OCI-LY1 (cell line): ENCODE measurements around the gene TFPI.
"Not testable (repeated sequence)": the region's sequence is repeated elsewhere in the genome, so short reads cannot be mapped to it uniquely, and the experiment has no call there.

Experiments
- H2AFZ ChIP-seq: fragments of 200-600 bp; sonication (generic), shearing (Covaris generic); 2 replicates; pipeline ENCODE4 v1.6.0; 2014; ENCODE audit warnings: antibody characterized with exemption, mild to moderate bottlenecking, low read length
- H3F3A ChIP-seq: fragments of 200-600 bp; sonication (generic), shearing (Covaris generic); 2 replicates; pipeline ENCODE4 v1.6.0; 2014; ENCODE audit warnings: mild to moderate bottlenecking, antibody characterized with exemption, low read length, moderate library complexity; ENCODE audit not compliant: insufficient read depth
- H3K27ac ChIP-seq: fragments of 200-600 bp; sonication (generic); 2 replicates; pipeline ENCODE4 v1.5.1; 2014; ENCODE audit warnings: low read length, mixed run types, mild to moderate bottlenecking, low read depth; ENCODE audit not compliant: poor library complexity, severe bottlenecking
- H3K27me3 ChIP-seq: fragments of 200-600 bp; sonication (generic); 2 replicates; pipeline ENCODE4 v1.6.0; 2014; ENCODE audit warnings: antibody characterized with exemption, mild to moderate bottlenecking, low read length, moderate library complexity; ENCODE audit not compliant: insufficient read depth
- H3K36me3 ChIP-seq: fragments of 200-600 bp; sonication (generic); 2 replicates; pipeline ENCODE4 v1.6.1; 2014; ENCODE audit warnings: mild to moderate bottlenecking, antibody characterized with exemption, low read length, moderate library complexity, mixed read lengths; ENCODE audit not compliant: insufficient read depth
- H3K4me1 ChIP-seq: fragments of 200-600 bp; sonication (generic); 2 replicates; pipeline ENCODE4 v1.5.1; 2014; ENCODE audit warnings: mild to moderate bottlenecking, low read length, moderate library complexity; ENCODE audit not compliant: insufficient read depth, severe bottlenecking
- H3K4me2 ChIP-seq: fragments of 200-600 bp; sonication (generic), shearing (Covaris generic); 2 replicates; pipeline ENCODE4 v1.6.1; 2014; ENCODE audit warnings: low read length
- H3K4me3 ChIP-seq: fragments of 200-600 bp; sonication (generic); 2 replicates; pipeline ENCODE4 v1.5.1; 2014; ENCODE audit warnings: low read length, low read depth, mild to moderate bottlenecking, mixed read lengths; ENCODE audit not compliant: poor library complexity, severe bottlenecking
- H3K79me2 ChIP-seq: fragments of 200-600 bp; shearing (Covaris generic); 2 replicates; pipeline ENCODE4 v1.6.1; 2016; ENCODE audit warnings: mixed run types, low read length, mixed read lengths; ENCODE audit not compliant: insufficient read depth
- H3K9ac ChIP-seq: fragments of 200-600 bp; sonication (generic), shearing (Covaris generic); 2 replicates; pipeline ENCODE4 v1.6.1; 2014; ENCODE audit warnings: mild to moderate bottlenecking, low read length, mixed read lengths
- H3K9me2 ChIP-seq: fragments of 200-600 bp; sonication (generic), shearing (Covaris generic); 2 replicates; pipeline ENCODE4 v1.6.1; 2014; ENCODE audit warnings: low read depth, mild to moderate bottlenecking, low read length, mixed read lengths
- H3K9me3 ChIP-seq: fragments of 200-600 bp; shearing (Covaris generic); 2 replicates; pipeline ENCODE4 v1.6.1; 2014; ENCODE audit warnings: low read length, mixed read lengths
- H4K20me1 ChIP-seq: fragments of 200-600 bp; sonication (generic), shearing (Covaris generic); 2 replicates; pipeline ENCODE4 v1.6.0; 2016; ENCODE audit warnings: mild to moderate bottlenecking, low read length; ENCODE audit not compliant: insufficient read depth
- EZH2 ChIP-seq: fragments of 200-600 bp; sonication (generic), shearing (Covaris generic); IDR thresholded peaks from 2 replicates; pipeline ENCODE4 v1.8.0; 2017; ENCODE audit warnings: borderline replicate concordance, mixed run types, mild to moderate bottlenecking, antibody characterized with exemption, low read length, moderate library complexity, mixed read lengths
- TF ChIP-seq, protein P1 (sequence below): fragments of 200-600 bp; sonication (generic), shearing (Covaris generic); IDR thresholded peaks from 2 replicates; pipeline ENCODE4 v1.5.1; 2017; ENCODE audit warnings: mild to moderate bottlenecking, antibody characterized with exemption, low read length, moderate library complexity, mixed read lengths

The TFPI gene

DNA sequence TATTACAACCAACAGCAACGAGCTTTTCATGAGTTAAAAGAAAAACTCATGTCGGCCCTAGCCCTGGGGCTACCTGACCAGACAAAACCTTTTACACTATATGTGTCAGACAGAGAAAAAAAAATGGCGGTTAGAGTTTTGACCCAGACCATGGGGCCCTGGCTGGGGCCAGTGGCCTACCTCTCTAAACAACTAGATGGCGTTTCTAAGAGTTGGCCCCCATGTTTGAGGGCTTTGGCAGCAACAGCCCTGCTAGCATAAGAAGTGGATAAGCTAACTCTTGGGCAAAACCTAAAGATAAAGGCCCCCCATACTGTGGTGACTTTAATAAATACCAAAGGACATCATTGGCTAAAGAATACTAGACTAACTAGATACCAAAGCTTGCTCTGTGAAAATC lies 39.3 kb downstream of the TFPI start:
- H3K9me3 ChIP-seq, result no peaks in the 10 kb centered on the region
- no peak for TF ChIP-seq EZH2

DNA sequence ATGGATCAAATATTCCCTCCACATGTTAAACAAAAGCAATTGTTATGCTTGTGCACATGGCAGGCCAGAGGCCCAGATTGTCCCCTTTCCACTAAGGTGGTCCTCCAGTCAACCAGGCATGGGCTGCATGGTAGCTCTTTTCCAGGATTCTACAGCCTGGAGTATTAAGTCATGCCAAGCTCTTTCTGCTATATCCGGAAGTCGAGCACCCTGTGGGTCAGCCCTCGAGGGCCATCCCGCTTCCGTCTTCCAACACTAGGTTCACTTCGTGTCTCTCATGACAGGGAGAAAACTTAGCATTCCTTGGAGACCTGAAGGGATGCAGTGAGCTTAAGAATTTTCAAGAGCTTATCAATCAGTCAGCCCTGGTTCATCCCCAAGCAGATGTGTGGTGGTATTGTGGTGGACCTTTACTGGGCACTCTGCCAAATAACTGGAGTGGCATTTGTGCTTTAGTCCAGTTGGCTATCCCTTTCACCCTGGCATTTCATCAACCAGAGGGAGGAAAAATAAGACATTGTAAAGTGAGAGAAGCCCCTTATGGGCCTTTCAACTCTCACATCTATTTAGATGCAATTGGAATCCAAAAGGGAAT lies 39.9 kb downstream of the TFPI start:
- H3F3A ChIP-seq, H3K4me1 ChIP-seq, H4K20me1 ChIP-seq, H3K4me2 ChIP-seq, H3K79me2 ChIP-seq, H3K9me2 ChIP-seq, H3K4me3 ChIP-seq, H3K9me3 ChIP-seq, H2AFZ ChIP-seq, H3K27ac ChIP-seq, H3K27me3 ChIP-seq, H3K36me3 ChIP-seq, H3K9ac ChIP-seq: not testable (repeated sequence)

More for the DNA sequence above, 39.3 kb downstream of the TFPI start:
- Histone ChIP-seq H4K20me1 (no peaks in the 10 kb centered on the region), H3K9me2 (no peaks in the 10 kb centered on the region), H3K9ac (no peak overlapping the region), H3K36me3 (no peaks in the 10 kb centered on the region), H3K4me3 (no peak overlapping the region), H3K4me2 (no peak overlapping the region), H3K79me2 (no peaks in the 10 kb centered on the region), H2AFZ (no peak overlapping the region), H3K27me3 (no peaks in the 10 kb centered on the region), H3K4me1 (no peaks in the 10 kb centered on the region), H3K27ac (no peak overlapping the region), H3F3A (no peaks in the 10 kb centered on the region)

DNA sequence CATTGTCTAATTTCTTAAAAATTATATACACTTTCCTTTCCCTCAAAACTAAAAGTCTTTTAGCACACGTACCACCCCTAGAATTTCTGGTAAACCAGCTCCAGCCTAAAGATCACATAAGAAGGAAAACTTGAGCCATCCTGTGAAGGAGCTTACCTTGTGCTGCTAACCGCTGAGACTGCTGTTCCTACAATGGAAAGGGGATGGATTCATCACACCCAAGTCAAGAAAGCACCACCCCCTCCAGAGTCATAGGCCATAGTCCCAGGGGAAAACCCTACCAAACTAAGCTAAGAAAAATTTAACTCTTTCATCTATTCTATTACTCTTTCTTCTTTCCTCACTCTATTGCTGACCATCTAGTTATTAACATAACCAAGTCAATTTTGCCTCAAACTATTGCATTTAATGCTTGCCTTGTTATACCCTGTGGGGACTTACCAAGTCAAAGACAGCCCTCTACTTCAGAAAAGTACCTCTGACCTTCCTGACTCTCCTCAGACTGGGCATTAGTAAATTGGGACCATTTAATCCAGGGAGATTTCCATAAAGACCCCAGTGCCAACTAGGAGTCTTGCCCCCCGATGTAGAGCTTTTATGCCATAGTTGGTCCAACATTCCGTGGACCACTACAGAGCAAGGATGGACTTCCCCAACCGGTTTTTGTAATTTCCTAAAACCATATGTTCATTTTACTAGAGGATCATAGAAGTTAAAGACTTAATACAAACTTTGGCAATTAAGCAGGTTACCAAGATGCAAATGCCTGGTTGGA lies 40.6 kb downstream of the TFPI start:
- not testable (repeated sequence) for H3K27ac ChIP-seq, H3K4me3 ChIP-seq, H3K27me3 ChIP-seq, H3K4me2 ChIP-seq, H3F3A ChIP-seq, H3K4me1 ChIP-seq, H2AFZ ChIP-seq, H3K9me3 ChIP-seq, H3K9me2 ChIP-seq, H3K79me2 ChIP-seq, H3K36me3 ChIP-seq, H3K9ac ChIP-seq, H4K20me1 ChIP-seq

DNA sequence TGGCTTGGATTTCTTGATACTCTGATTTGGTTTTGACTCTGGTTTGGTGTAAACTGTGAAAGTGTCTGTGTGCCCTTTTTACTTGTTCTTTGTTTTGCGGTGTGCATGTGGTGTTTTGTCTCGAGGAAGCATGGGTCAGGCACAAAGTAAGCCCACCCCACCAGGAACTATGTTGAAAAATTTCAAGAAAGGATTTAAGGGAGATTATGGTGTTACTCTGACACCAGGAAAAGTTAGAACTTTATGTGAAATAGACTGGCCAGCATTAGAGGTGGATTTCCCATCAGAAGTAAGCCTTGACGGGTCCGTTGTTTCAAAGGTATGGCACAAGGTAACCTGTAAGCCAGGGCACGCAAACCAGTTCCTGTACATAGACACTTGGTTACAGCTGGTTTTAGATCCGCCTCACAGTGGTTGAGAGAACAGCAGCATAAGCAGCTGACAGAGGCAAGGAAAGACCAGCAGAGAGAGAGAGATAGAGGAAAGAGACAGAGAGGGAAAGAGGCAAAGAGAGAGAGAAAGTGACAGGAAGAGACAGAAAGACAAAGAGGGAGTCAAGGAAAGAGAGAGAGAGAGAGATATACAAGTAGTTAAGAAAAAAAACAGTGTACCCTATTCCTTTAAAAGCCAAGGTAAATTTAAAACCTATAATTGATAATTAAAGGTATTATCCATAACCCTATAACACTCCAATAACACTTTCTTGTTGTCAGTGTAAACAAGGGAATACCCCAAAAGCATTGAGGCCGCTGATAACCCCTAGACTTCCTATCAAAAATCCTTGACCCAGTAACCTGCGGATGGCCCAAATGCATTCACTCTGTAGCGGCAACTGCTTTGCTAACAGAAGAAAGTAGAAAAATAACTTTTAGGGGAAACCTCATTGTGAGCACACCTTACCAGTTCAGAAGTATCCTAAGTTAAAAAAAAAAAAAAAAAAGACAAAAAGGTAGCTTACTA lies 42.6 kb downstream of the TFPI start:
- H2AFZ ChIP-seq, result no peak overlapping the region
- H3K27ac ChIP-seq, result no peak overlapping the region
- no peaks in the 10 kb centered on the region for H3K27me3 ChIP-seq
- H3K79me2 ChIP-seq, result no peaks in the 10 kb centered on the region
- H3K4me3 ChIP-seq, result no peak overlapping the region
- no peaks in the 10 kb centered on the region for H3F3A ChIP-seq
- TF ChIP-seq, protein P1, sequence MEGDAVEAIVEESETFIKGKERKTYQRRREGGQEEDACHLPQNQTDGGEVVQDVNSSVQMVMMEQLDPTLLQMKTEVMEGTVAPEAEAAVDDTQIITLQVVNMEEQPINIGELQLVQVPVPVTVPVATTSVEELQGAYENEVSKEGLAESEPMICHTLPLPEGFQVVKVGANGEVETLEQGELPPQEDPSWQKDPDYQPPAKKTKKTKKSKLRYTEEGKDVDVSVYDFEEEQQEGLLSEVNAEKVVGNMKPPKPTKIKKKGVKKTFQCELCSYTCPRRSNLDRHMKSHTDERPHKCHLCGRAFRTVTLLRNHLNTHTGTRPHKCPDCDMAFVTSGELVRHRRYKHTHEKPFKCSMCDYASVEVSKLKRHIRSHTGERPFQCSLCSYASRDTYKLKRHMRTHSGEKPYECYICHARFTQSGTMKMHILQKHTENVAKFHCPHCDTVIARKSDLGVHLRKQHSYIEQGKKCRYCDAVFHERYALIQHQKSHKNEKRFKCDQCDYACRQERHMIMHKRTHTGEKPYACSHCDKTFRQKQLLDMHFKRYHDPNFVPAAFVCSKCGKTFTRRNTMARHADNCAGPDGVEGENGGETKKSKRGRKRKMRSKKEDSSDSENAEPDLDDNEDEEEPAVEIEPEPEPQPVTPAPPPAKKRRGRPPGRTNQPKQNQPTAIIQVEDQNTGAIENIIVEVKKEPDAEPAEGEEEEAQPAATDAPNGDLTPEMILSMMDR, result no peak
- TF ChIP-seq EZH2, result no peak
- no peaks in the 10 kb centered on the region for H4K20me1 ChIP-seq
- no peak overlapping the region for H3K4me2 ChIP-seq
- H3K9me2 ChIP-seq, result no peaks in the 10 kb centered on the region
- H3K36me3 ChIP-seq, result no peaks in the 10 kb centered on the region
- no peak overlapping the region for H3K9ac ChIP-seq
- no peaks in the 10 kb centered on the region for H3K9me3 ChIP-seq
- no peaks in the 10 kb centered on the region for H3K4me1 ChIP-seq

DNA sequence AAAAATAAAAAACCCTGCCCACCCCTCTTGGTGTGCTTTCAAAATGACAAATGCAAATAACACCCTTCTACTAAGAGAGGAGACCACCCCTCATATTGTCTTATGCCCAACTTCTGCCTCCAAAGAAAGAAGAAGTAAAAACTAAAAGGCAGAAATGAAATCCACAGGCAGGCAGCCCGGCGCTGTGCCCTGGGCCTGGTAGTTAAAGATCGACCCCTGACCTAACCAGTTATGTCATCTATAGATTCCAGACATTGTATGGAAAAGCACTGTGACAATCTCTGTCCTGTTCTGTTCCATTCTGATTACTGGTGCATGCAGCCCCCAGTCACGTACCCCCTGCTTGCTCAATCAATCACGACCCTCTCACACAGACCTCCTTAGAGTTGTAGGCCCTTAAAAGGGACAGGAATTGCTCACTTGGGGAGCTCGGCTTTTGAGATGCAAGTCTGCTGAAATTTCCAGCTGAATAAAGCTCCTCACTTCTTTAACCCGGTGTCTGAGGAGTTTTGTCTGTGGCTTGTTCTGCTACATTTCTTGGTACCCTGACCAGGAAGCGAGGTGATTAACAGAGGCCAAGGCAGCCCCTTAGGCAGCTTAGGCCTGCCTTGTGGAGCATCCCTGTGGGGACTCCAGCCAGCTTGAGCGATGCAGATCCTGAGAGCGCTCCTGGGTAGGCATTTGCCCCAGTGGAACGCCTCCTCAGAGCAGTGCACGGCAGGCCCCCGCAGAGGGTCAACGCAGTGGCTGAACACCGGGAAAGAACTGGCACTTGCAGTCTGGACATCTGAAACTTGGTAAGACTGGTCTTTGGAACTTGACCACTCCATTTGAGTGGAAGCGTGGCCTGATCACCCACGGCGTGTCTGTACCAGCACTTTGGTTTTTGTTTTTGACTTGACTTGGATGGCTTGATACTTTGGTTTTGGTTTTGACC lies 43.5 kb downstream of the TFPI start:
- not testable (repeated sequence) for H3K4me2 ChIP-seq, H3K9ac ChIP-seq, H3K4me3 ChIP-seq

More for the DNA sequence above, 43.5 kb downstream of the TFPI start:
- not testable (repeated sequence) for H3K27me3 ChIP-seq, H4K20me1 ChIP-seq, H3K4me1 ChIP-seq, H3K9me2 ChIP-seq, H3F3A ChIP-seq, H2AFZ ChIP-seq, H3K9me3 ChIP-seq, H3K79me2 ChIP-seq, H3K27ac ChIP-seq, H3K36me3 ChIP-seq
